B cell (primary cell): ENCODE data around the gene RIN2. TPM values are rescaled to one million over a fixed set of nuclear protein-coding genes. Genes with fewer than 3 reads are reported as not detected.

Experiments used
- ATAC-seq: fragments of 200-7000 bp; cut with Tn5 transposase; one replicate; pipeline ENCODE4 v1.10.0; 2021; ENCODE audit warnings: low read depth, mild to moderate bottlenecking, moderate number of reproducible peaks, moderate library complexity
- CTCF ChIA-PET: fragments of 350-600 bp; sonication (Branson Sonifier 250); formaldehyde crosslinking; loops from one replicate; lab custom pipeline; 2021; ENCODE audit warnings: antibody characterized with exemption, inconsistent platforms; lab: Charles Lee
- POLR2A ChIA-PET: fragments of 350-600 bp; sonication (Branson Sonifier 250); formaldehyde crosslinking; loops from one replicate; lab custom pipeline; 2021; ENCODE audit warnings: antibody characterized with exemption; lab: Charles Lee
- DNase-seq: peaks from one replicate; pipeline ENCODE4 v3.0.0; 2013
- H2AFZ ChIP-seq: 2 replicates; pipeline ENCODE4 v1.6.1; 2012; ENCODE audit warnings: mild to moderate bottlenecking, low read depth, low read length; ENCODE audit not compliant: insufficient read depth, poor library complexity, severe bottlenecking
- H3K27ac ChIP-seq, 2 donors: 1 replicate in 1 of 2; 2 replicates in 1 of 2; pipeline ENCODE4 v1.5.1; 2012 to 2013; ENCODE audit warnings: low read length in 2 of 2, mild to moderate bottlenecking in 2 of 2, moderate library complexity in 1 of 2
- H3K27me3 ChIP-seq, 4 experiments: fragments of 200-600 bp in 1 of 4; sonication (generic) in 1 of 4; replicated peaks in 1 of 4; 1 replicate in 2 of 4; 2 replicates in 2 of 4; pipeline versions ENCODE4 v1.6.1 to v1.7.0; 2013 to 2016; ENCODE audit warnings: low read length in 3 of 4, mild to moderate bottlenecking in 2 of 4, mixed read lengths in 1 of 4, moderate library complexity in 1 of 4; ENCODE audit not compliant: insufficient read depth in 4 of 4, control insufficient read depth in 3 of 4; ENCODE audit errors: control extremely low read depth in 1 of 4
- H3K36me3 ChIP-seq, 2 experiments: replicated peaks in 1 of 2; 1 replicate in 1 of 2; 2 replicates in 1 of 2; pipeline versions ENCODE4 v1.6.1 to v1.7.1; 2013; ENCODE audit warnings: low read length in 1 of 2; ENCODE audit not compliant: insufficient read depth in 2 of 2, control insufficient read depth in 1 of 2; ENCODE audit errors: control extremely low read depth in 1 of 2, extremely low read depth in 1 of 2
- H3K4me1 ChIP-seq, 2 donors: fragments of 200-600 bp in 1 of 2; sonication (generic) in 1 of 2; 1 replicate in 1 of 2; 2 replicates in 1 of 2; pipeline versions ENCODE4 v1.5.1 to v1.6.1; 2013 to 2017; ENCODE audit warnings: low read length in 2 of 2; ENCODE audit not compliant: control insufficient read depth in 2 of 2, insufficient read depth in 2 of 2
- H3K4me2 ChIP-seq: replicated peaks from 2 replicates; pipeline ENCODE3; 2012; ENCODE audit warnings: mild to moderate bottlenecking, low read depth, low read length; ENCODE audit not compliant: poor library complexity, severe bottlenecking
- H3K4me3 ChIP-seq, 5 experiments: fragments of 200-600 bp in 1 of 5; sonication (generic) in 1 of 5; 1 replicate in 3 of 5; 2 replicates in 2 of 5; pipeline versions ENCODE4 v1.5.1 to v1.7.0; 2011 to 2016; ENCODE audit warnings: low read length in 4 of 5, mild to moderate bottlenecking in 4 of 5, low read depth in 2 of 5, control low read depth in 1 of 5, moderate library complexity in 1 of 5; ENCODE audit not compliant: insufficient read depth in 1 of 5; ENCODE audit errors: control extremely low read depth in 1 of 5, extremely low read depth in 1 of 5
- H3K79me2 ChIP-seq: fragments of 200-600 bp; sonication (generic); one replicate; pipeline ENCODE4 v1.6.0; 2016; ENCODE audit warnings: low read length; ENCODE audit not compliant: control insufficient read depth, insufficient read depth
- H3K9ac ChIP-seq: fragments of 200-600 bp; sonication (generic); 2 replicates; pipeline ENCODE4 v1.6.1; 2017; ENCODE audit warnings: mild to moderate bottlenecking, low read length, moderate library complexity
- H3K9me3 ChIP-seq, 3 donors: one replicate each; pipeline versions ENCODE4 v1.6.1 to v1.7.1; 2013; ENCODE audit warnings: low read length in 2 of 3; ENCODE audit not compliant: control insufficient read depth in 2 of 3, insufficient read depth in 1 of 3; ENCODE audit errors: control extremely low read depth in 1 of 3
- H4K20me1 ChIP-seq: 2 replicates; pipeline ENCODE4 v1.6.0; 2012; ENCODE audit warnings: mild to moderate bottlenecking, low read length; ENCODE audit not compliant: insufficient read depth, control insufficient read depth, poor library complexity, severe bottlenecking
- H3K27ac Mint-ChIP-seq: one replicate; pipeline ENCODE4 v1.8.0; 2021; ENCODE audit warnings: mixed read lengths
- H3K27me3 Mint-ChIP-seq: one replicate; pipeline ENCODE4 v1.8.0; 2021; ENCODE audit warnings: mixed read lengths
- H3K4me1 Mint-ChIP-seq: one replicate; pipeline ENCODE4 v1.8.0; 2021; ENCODE audit warnings: mixed read lengths
- H3K4me3 Mint-ChIP-seq: one replicate; pipeline ENCODE4 v1.8.0; 2021; ENCODE audit warnings: mixed read lengths
- H3K9me3 Mint-ChIP-seq: one replicate; pipeline ENCODE4 v1.8.0; 2022; ENCODE audit warnings: mixed read lengths; ENCODE audit not compliant: insufficient read depth
- EZH2 ChIP-seq: IDR thresholded peaks from 2 replicates; pipeline ENCODE4 v1.6.1; 2012; ENCODE audit warnings: borderline replicate concordance, low read depth, mild to moderate bottlenecking, moderate library complexity, low read length; ENCODE audit not compliant: insufficient read depth, poor library complexity, severe bottlenecking
- WGBS: methylation state at CpG from one replicate; pipeline ENCODE4 v1.1.5; 2013; ENCODE audit warnings: missing lambda C conversion rate; ENCODE audit not compliant: insufficient coverage; 5-methylcytosine and 5-hydroxymethylcytosine counted together
- intact Hi-C: fragments of 100-400 bp; cut with micrococcal nuclease; formaldehyde crosslinking; loops from one replicate; pipeline ENCODE4 v1.10.0; 2022
- polyA plus RNA-seq: library from polyadenylated mRNA; depleted of rRNA; stranded (reverse); fragments of >200 nt; gene quantifications from 2 replicates; pipeline ENCODE4 v1.2.3, GENCODE V29; 2012
- total RNA-seq, 2 donors: library from RNA; stranded (reverse); fragments of 120-200 nt in 1 of 2; gene quantifications; 1 replicate in 1 of 2; 2 replicates in 1 of 2; pipeline versions ENCODE4 v1.2.3 to v1.2.4, GENCODE V29; 2013 to 2022
- TF ChIP-seq, protein P1 (sequence below): fragments of 200-600 bp; IDR thresholded peaks from one replicate; pipeline ENCODE4 v1.8.0; 2022; ENCODE audit warnings: antibody characterized with exemption, mild to moderate bottlenecking

RIN2 gene
- total and polyA plus RNA-seq, 2 donors (not counting 1 experiment from before 2014, with no cell fraction given), result 0.15 to 0.32 TPM

DNA sequence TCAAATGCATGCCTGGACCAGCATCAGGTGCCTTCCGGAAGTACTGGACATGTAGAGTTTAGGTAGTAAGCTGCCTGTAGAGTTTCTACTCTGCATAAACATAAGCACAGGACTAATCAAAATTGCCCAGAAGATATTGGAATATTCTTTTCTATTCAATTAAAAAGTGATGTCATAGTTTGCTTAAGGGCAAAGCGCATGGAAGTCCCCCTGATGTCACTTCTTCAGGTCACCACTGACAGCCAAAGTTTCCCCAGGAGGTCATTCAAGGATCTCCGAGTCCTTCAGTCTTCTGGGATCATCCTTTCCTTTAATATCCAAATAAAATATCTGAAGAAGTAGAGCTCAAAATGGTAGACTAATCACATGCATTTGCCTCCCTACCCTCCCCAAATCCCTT, 17.5 kb upstream of the RIN2 start:
- no CpG with 5 or more reads among the region's 3 CpGs for whole genome bisulfite sequencing
- Histone ChIP-seq H3K79me2 (no peaks in the 10 kb centered on the region), H3K4me2 (no peak overlapping the region), H3K27ac (no peak overlapping the region), H3K9me3 (peaks cover 0 to 6% (median 2%) of the 10 kb centered on the region in 3 donors), H3K4me3 (no peak overlapping the region), H3K36me3 (no peaks in the 10 kb centered on the region), H2AFZ (no peak overlapping the region), H3K9ac (no peak overlapping the region), H4K20me1 (no peaks in the 10 kb centered on the region), H3K4me1 (peaks cover 2 to 3% of the 10 kb centered on the region in 2 donors), H3K27me3 (peaks cover 0 to 9% (median 3%) of the 10 kb centered on the region in 4 experiments)
- peaks cover 33% of the 10 kb centered on the region for H3K27me3 Mint-ChIP-seq
- intact Hi-C loops, result no loop called here
- POLR2A ChIA-PET, result no interaction called here
- ATAC-seq, result no peak
- CTCF ChIA-PET, result no interaction called here
- no peak overlapping the region for H3K4me3 Mint-ChIP-seq
- peaks cover under 1% of the 10 kb centered on the region for H3K9me3 Mint-ChIP-seq
- no peak for DNase-seq
- no peak overlapping the region for H3K27ac Mint-ChIP-seq
- TF ChIP-seq, protein P1, sequence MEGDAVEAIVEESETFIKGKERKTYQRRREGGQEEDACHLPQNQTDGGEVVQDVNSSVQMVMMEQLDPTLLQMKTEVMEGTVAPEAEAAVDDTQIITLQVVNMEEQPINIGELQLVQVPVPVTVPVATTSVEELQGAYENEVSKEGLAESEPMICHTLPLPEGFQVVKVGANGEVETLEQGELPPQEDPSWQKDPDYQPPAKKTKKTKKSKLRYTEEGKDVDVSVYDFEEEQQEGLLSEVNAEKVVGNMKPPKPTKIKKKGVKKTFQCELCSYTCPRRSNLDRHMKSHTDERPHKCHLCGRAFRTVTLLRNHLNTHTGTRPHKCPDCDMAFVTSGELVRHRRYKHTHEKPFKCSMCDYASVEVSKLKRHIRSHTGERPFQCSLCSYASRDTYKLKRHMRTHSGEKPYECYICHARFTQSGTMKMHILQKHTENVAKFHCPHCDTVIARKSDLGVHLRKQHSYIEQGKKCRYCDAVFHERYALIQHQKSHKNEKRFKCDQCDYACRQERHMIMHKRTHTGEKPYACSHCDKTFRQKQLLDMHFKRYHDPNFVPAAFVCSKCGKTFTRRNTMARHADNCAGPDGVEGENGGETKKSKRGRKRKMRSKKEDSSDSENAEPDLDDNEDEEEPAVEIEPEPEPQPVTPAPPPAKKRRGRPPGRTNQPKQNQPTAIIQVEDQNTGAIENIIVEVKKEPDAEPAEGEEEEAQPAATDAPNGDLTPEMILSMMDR, result no peak
- TF ChIP-seq EZH2, result no peak
- peaks cover 3% of the 10 kb centered on the region for H3K4me1 Mint-ChIP-seq

DNA sequence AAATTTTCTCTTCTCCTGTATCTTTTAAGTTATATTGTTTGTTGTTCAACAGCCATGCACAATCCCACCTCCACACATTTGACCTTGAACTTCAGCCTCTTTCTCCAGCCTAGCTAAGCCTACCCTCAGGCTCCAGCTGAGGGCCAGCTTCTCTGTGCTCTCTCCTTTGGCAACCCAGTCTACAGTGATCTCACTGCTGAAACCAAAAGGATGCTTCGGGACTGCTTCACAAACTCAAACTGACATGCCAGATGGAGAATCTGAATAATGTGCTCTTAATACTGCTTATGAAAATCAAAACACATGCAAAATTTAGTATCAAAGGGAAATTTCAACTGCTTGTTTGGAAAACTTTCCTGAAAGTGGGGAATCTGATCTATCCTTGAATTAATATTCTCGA, 16.1 kb upstream of the RIN2 start:
- Mint-ChIP-seq H3K4me1 (no peaks in the 10 kb centered on the region), H3K9me3 (peaks cover 2% of the 10 kb centered on the region), H3K4me3 (no peak overlapping the region), H3K27me3 (peaks cover 33% of the 10 kb centered on the region), H3K27ac (no peak overlapping the region)
- no CpG with 5 or more reads among the region's 2 CpGs for WGBS
- H4K20me1 ChIP-seq, result no peaks in the 10 kb centered on the region
- H3K36me3 ChIP-seq, result no peaks in the 10 kb centered on the region
- H3K4me3 ChIP-seq, result no peak overlapping the region
- H3K27ac ChIP-seq, result no peak overlapping the region
- no peak overlapping the region for H3K9ac ChIP-seq
- peaks cover 0 to 7% (median 6%) of the 10 kb centered on the region in 3 donors for H3K9me3 ChIP-seq
- ATAC-seq, result no peak
- H3K4me2 ChIP-seq, result no peak overlapping the region
- intact Hi-C loops, result no loop called here
- H3K4me1 ChIP-seq, result no peaks in the 10 kb centered on the region
- POLR2A ChIA-PET, result no interaction called here
- no peaks in the 10 kb centered on the region for H3K79me2 ChIP-seq
- CTCF ChIA-PET, result no interaction called here
- peaks cover 0 to 12% (median 5%) of the 10 kb centered on the region in 4 experiments for H3K27me3 ChIP-seq
- TF ChIP-seq EZH2, result no peak
- TF ChIP-seq, protein P1, result no peak
- no peak overlapping the region for H2AFZ ChIP-seq
- no peak for DNase-seq
